GM19239 (cell line): Measurements from ENCODE around the gene SHBG.
"Not testable (repeated sequence)": the region's sequence is repeated elsewhere in the genome, so short reads cannot be mapped to it uniquely, and the experiment has no call there.

ENCODE experiments used
- DNase-seq: peaks from one replicate; pipeline ENCODE4 v3.0.0; 2011; ENCODE audit warnings: low spot score; ENCODE audit not compliant: insufficient read length
- FAIRE-seq: peaks from 2 replicates; lab custom pipeline; 2011; peaks lifted over from hg19 to GRCh38; lab: Jason Lieb, UNC

SHBG gene

GRCh38 chr17:7610641-7611040, 19.3 kb upstream of the SHBG start:
- no peak for DNase-seq
- no peak for FAIRE-seq

DNA sequence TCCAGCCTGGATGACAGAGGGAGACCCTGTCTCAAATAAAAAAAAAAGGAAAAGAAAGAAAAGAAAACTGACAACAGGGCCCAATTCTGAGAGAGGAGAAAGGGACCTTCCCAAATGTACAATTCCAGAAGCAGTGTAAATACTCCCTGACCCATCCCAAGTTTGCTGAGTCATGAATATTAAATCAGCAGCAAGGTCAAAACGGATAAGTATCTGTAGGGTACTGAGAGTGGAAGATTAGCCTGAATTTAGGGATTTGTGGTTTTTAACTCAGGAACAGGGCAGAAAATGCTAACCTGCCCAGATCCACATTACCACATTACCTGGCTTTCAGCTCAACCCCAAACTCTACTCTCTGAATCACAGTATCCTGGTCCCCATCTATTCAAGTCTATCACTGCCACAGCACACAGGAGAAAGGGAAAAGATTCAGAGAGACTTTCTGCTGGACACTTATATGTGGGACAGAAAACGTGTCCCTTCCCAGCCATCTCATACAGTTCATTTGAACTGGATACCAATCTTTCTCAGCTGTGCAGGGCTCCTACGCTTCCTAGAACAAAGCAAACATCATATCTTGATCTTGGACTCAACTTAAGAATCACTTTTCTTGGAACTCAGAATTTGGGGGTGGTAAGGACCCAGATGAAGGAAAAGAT, 18.2 kb upstream of the SHBG start:
- FAIRE-seq: no peak
- DNase-seq: no peak

- DNase-seq (no peak), FAIRE-seq (no peak)
Observed at GRCh38 chr17:7612294-7612640, 17.7 kb upstream of the SHBG start.

- FAIRE-seq (no peak), DNase-seq (no peak)
Observed at GRCh38 chr17:7613769-7614424, 16.0 kb upstream of the SHBG start.

- DNase-seq: peak; percentile 94
- FAIRE-seq: peak; percentile 99
Observed at GRCh38 chr17:7614425-7615264, 15.3 kb upstream of the SHBG start, which contains the start of gene FXR2. Gene FXR2, minus strand, starts transcription at chr17:7614897. Its CDS starts 365 bp downstream, at chr17:7614532.

DNA sequence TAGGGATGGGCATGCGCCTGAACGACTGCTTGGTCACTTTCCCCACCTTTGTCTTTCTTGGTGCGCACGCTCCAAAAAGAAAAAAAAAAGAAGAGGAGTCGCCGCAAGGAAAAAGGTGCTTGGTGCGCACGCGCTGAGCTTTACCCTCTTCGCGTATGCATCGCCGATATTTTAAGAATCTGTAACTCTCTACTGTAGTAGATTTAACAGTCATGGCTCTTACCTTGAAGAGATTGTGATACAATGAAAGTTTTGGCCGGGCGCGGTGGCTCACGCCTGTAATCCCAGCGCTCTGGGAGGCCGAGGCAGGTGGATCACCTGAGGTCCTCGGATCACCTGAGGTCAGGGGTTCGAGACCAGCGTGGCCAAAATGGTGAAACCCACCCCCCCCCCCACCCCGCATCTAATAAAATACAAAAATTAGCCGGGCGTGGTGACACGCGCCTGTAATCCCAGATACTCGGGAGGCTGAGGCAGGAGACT, 14.6 kb upstream of the SHBG start:
- no peak for FAIRE-seq

GRCh38 chr17:7618608-7619007, 11.3 kb upstream of the SHBG start:
- no peak for DNase-seq
- FAIRE-seq: no peak

More for the DNA sequence above, 14.6 kb upstream of the SHBG start:
- no peak for DNase-seq

GRCh38 chr17:7620835-7621234, 9.1 kb upstream of the SHBG start:
- FAIRE-seq (no peak), DNase-seq (no peak)

DNA sequence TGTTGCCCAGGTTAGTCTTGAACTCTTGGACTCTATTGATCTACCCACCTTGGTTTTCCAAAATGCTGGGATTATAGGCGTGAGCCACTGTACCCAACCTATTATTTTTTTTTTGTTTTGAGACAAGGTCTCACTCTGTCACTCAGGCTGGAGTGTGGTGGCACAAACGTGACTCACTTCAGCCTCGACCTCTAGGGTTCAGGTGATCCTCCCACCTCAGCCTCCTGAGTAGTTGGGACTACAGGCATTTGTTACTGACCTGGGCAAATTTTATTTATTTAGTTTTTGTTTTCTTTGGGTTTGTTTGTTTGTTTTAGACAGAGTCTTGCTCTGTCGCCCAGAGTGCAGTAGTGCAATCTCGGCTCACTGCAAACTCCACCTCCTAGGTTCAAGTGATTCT, 6.3 kb upstream of the SHBG start:
- no peak for DNase-seq
- FAIRE-seq: no peak

GRCh38 chr17:7625749-7626148, 4.2 kb upstream of the SHBG start:
- FAIRE-seq: not testable (repeated sequence)

DNA sequence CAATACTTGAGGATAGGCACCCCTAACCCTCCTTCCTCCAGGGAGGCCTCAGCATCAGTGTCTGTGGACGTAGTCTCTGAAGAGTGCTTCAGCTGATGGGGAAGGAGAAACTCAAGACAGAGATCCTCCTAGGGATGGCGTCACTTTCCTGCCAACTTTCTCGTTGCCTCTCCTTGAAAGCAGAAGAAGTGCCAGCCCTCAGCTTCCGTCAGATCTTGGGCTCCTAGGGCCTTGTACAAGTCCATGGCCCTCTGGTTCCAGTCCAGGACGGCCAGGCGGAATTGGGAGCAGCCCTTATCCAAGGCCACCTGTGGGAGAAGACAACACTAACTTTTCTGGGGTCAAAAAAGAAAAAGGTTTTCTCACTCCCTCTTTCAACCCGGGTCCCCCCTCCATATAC, 3.6 kb upstream of the SHBG start:
- DNase-seq (no peak), FAIRE-seq (no peak)

More at GRCh38 chr17:7625749-7626148, 4.2 kb upstream of the SHBG start:
- DNase-seq: not testable (repeated sequence)

DNA sequence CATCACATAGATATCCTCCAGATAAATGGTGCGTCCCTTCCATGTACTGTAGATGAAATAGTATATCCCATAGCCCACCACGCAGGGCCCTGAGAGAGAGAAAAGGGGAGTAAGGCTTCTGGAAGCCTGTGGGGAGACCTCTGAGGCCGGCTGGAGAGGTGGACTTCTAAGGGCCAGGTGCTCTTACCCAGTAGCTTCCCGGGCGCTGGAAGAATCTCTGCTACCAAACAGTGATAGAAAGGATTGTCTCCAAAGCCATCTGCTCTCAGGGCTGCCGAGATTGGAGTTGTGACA, 3.0 kb upstream of the SHBG start:
- FAIRE-seq: no peak
- no peak for DNase-seq

GRCh38 chr17:7627250-7628121, 2.4 kb upstream of the SHBG start, which contains the start of gene SAT2:
Gene SAT2, minus strand, starts transcription at chr17:7627821. Its CDS starts 186 bp downstream, at chr17:7627635.
- peak; percentile 98 for FAIRE-seq

DNA sequence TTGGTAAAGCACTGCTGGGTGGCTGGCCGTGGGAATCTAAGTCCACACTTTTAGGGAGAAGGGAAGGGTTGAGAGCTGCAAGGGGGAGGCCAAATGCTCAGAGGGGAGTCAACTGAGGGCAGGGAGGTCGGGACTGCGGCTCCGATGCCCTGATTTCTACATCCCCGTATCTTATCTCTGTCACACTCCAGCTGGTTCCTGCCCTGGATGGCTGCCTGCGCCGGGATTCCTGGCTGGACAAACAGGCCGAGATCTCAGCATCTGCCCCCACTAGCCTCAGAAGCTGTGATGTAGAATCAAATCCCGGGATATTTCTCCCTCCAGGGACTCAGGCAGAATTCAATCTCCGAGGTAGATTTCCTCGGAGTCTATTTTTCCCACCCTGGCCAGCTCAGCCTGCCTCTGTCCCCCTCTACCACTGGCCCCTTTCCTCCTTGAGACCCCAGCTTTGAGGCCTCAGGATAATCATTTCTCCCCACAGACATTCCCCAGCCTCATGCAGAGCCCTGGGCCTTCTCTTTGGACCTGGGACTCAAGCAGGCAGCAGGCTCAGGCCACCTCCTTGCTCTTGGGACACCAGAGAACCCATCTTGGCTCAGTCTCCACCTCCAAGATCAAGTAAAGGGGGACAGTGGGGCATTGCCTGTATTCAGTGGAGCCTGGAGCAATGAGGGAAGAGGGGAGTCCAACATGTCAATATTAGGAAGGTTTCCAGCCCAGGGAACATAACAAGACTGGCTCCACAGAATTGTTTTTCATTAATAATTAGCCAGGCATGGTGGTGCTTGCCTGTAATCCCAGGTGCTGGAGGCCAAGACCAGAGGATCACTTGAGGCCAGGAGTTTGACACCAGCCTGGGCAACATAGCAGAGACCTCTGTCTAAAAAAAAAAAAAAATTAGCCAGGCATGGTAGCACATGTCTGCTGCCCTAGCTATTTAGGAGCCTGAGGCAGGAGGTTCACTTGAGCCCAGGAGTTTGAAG, 1.8 kb downstream of the SHBG start:
- DNase-seq (no peak), FAIRE-seq (no peak)

More at GRCh38 chr17:7627250-7628121, 2.4 kb upstream of the SHBG start, which contains the start of gene SAT2:
- peak; percentile 95 for DNase-seq

DNA sequence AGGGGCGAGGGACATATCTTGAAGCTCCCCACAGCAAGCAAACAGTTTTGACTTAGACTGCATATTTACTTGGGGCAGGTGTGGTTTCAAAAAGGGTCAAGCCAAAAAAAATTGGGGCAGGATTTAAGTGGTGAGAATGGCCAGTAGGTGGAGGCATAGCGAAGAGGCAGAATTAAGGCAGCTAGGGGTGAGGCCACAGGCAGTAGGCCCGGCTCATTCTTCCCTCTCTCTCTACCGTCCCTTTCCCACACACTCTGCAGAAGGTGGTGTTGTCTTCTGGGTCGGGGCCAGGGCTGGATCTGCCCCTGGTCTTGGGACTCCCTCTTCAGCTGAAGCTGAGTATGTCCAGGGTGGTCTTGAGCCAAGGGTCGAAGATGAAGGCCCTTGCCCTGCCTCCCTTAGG, 2.6 kb downstream of the SHBG start:
- FAIRE-seq: peak; percentile 79
- peak; percentile 54 for DNase-seq

DNA sequence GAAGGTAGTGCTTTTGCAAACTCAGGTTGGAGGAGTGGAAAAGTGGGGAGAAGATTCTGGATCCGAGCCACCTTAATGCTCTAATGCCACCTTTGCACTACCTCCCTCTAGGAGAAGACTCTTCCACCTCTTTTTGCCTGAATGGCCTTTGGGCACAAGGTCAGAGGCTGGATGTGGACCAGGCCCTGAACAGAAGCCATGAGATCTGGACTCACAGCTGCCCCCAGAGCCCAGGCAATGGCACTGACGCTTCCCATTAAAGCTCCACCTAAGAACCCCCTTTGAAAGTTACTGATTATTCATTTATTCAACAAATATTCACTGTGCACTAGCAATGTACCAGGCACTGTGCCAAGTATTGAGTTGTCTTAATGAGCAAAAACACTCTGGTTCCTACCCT, 3.2 kb downstream of the SHBG start:
- FAIRE-seq (no peak), DNase-seq (no peak)

- FAIRE-seq: no peak
- DNase-seq: no peak
Observed at GRCh38 chr17:7634384-7634783, 4.4 kb downstream of the SHBG start.

- FAIRE-seq (no peak), DNase-seq (no peak)
Observed at GRCh38 chr17:7636163-7636562, 6.2 kb downstream of the SHBG start.

- no peak for FAIRE-seq
Observed at GRCh38 chr17:7640783-7641182, 10.8 kb downstream of the SHBG start.

More at GRCh38 chr17:7640783-7641182, 10.8 kb downstream of the SHBG start:
- no peak for DNase-seq
